ENCODE results near the gene FGR.

The FGR gene

GRCh38 chr1:27566462-27567145 is 68.4 kb downstream of the FGR start:
- Histone ChIP-seq H3K9me3 (ENCODE audit: control insufficient read depth in 1 of 2, low read length in 2 of 2) (no peaks in the 10 kb centered on the region), H3K4me3 (ENCODE audit: low read depth in 1 of 2, low read length in 2 of 2) (peak overlapping the region in 1 of 2 donors; percentile 13), H3K27me3 (ENCODE audit: low read depth, low read length) (no peaks in the 10 kb centered on the region), H3K4me1 (ENCODE audit: control insufficient read depth in 1 of 2, insufficient read depth in 2 of 2, low read length in 2 of 2) (peaks cover 38 to 98% of the 10 kb centered on the region in 2 donors), H3K36me3 (ENCODE audit: control insufficient read depth in 1 of 2, insufficient read depth in 2 of 2, low read length in 2 of 2) (no peaks in the 10 kb centered on the region), H3K27ac (ENCODE audit: low read length) (no peak overlapping the region)

- Histone ChIP-seq H3K4me1 (ENCODE audit: control insufficient read depth in 1 of 2, insufficient read depth in 2 of 2, low read length in 2 of 2) (peaks cover 47 to 98% of the 10 kb centered on the region in 2 donors), H3K36me3 (ENCODE audit: control insufficient read depth in 1 of 2, insufficient read depth in 2 of 2, low read length in 2 of 2) (no peaks in the 10 kb centered on the region), H3K27me3 (ENCODE audit: low read depth, low read length) (no peaks in the 10 kb centered on the region), H3K4me3 (ENCODE audit: low read depth in 1 of 2, low read length in 2 of 2) (peak overlapping the region in 1 of 2 donors; percentile 16), H3K9me3 (ENCODE audit: control insufficient read depth in 1 of 2, low read length in 2 of 2) (no peaks in the 10 kb centered on the region), H3K27ac (ENCODE audit: low read length) (peak overlapping the region; percentile 75)
Observed at GRCh38 chr1:27564710-27565649, 70.0 kb downstream of the FGR start.

GRCh38 chr1:27563591-27564471 is 71.2 kb downstream of the FGR start:
- Histone ChIP-seq H3K36me3 (ENCODE audit: control insufficient read depth in 1 of 2, insufficient read depth in 2 of 2, low read length in 2 of 2) (no peaks in the 10 kb centered on the region), H3K4me1 (ENCODE audit: control insufficient read depth in 1 of 2, insufficient read depth in 2 of 2, low read length in 2 of 2) (peaks cover 47 to 95% of the 10 kb centered on the region in 2 donors), H3K27ac (ENCODE audit: low read length) (peak overlapping the region; percentile 75), H3K27me3 (ENCODE audit: low read depth, low read length) (no peaks in the 10 kb centered on the region), H3K9me3 (ENCODE audit: control insufficient read depth in 1 of 2, low read length in 2 of 2) (no peaks in the 10 kb centered on the region), H3K4me3 (ENCODE audit: low read depth in 1 of 2, low read length in 2 of 2) (peak overlapping the region in 1 of 2 donors; percentile 16)

GRCh38 chr1:27563341-27563590 is 71.7 kb downstream of the FGR start:
- no peaks in the 10 kb centered on the region for H3K36me3 ChIP-seq (ENCODE audit: control insufficient read depth in 1 of 2, insufficient read depth in 2 of 2, low read length in 2 of 2)
- H3K27ac ChIP-seq (ENCODE audit: low read length): peak overlapping the region; percentile 74
- no peaks in the 10 kb centered on the region for H3K9me3 ChIP-seq (ENCODE audit: control insufficient read depth in 1 of 2, low read length in 2 of 2)
- H3K27me3 ChIP-seq (ENCODE audit: low read depth, low read length): no peaks in the 10 kb centered on the region
- H3K4me1 ChIP-seq (ENCODE audit: control insufficient read depth in 1 of 2, insufficient read depth in 2 of 2, low read length in 2 of 2): peaks cover 47 to 97% of the 10 kb centered on the region in 2 donors
- H3K4me3 ChIP-seq (ENCODE audit: low read depth in 1 of 2, low read length in 2 of 2): no peak overlapping the region

GRCh38 chr1:27562534-27563340 is 72.2 kb downstream of the FGR start:
- peaks cover 46 to 97% of the 10 kb centered on the region in 2 donors for H3K4me1 ChIP-seq (ENCODE audit: control insufficient read depth in 1 of 2, insufficient read depth in 2 of 2, low read length in 2 of 2)
- H3K27me3 ChIP-seq (ENCODE audit: low read depth, low read length): no peaks in the 10 kb centered on the region
- no peaks in the 10 kb centered on the region for H3K9me3 ChIP-seq (ENCODE audit: control insufficient read depth in 1 of 2, low read length in 2 of 2)
- H3K27ac ChIP-seq (ENCODE audit: low read length): peak overlapping the region; percentile 20
- peak overlapping the region in 1 of 2 donors; percentile 19 for H3K4me3 ChIP-seq (ENCODE audit: low read depth in 1 of 2, low read length in 2 of 2)
- peaks cover 3 to 5% of the 10 kb centered on the region in 2 donors for H3K36me3 ChIP-seq (ENCODE audit: control insufficient read depth in 1 of 2, insufficient read depth in 2 of 2, low read length in 2 of 2)

All from muscle layer of duodenum (tissue), 2 donors.